Activated CD8-positive, alpha-beta memory T cell treated with anti-CD3 and anti-CD28 coated beads for 36 hours (primary cell): Measurements from ENCODE around the gene FAM120B. TPM values are rescaled to one million over a fixed set of nuclear protein-coding genes. Genes with fewer than 3 reads are reported as not detected.
"Not testable (repeated sequence)": the region's sequence is repeated elsewhere in the genome, so short reads cannot be mapped to it uniquely, and the experiment has no call there.

ENCODE experiments used
- CTCF ChIA-PET: fragments of 350-600 bp; sonication (Branson Sonifier 250); formaldehyde crosslinking; loops from one replicate; lab custom pipeline; 2021; ENCODE audit warnings: antibody characterized with exemption; lab: Charles Lee
- POLR2A ChIA-PET: fragments of 350-600 bp; sonication (Branson Sonifier 250); formaldehyde crosslinking; loops from one replicate; lab custom pipeline; 2021; ENCODE audit warnings: antibody characterized with exemption; lab: Charles Lee
- total RNA-seq, 2 experiments: library from RNA; stranded (reverse); gene quantifications; one replicate each; pipeline ENCODE4 v1.2.3, GENCODE V29; 2021

The FAM120B gene
- total RNA-seq, 2 experiments from 2014 or later = 17.2 TPM

GRCh38 chr6:170399955-170400558 is 93.5 kb downstream of the FAM120B start:
- POLR2A ChIA-PET, CTCF ChIA-PET: not testable (repeated sequence)

GRCh38 chr6:170402318-170403040 is 95.9 kb downstream of the FAM120B start:
- CTCF ChIA-PET = no interaction called here
- POLR2A ChIA-PET = no interaction called here

GRCh38 chr6:170403451-170403850 is 96.9 kb downstream of the FAM120B start:
- ChIA-PET CTCF (no interaction called here), POLR2A (no interaction called here)

GRCh38 chr6:170404036-170404435 is 97.5 kb downstream of the FAM120B start:
- CTCF ChIA-PET = no interaction called here
- POLR2A ChIA-PET = no interaction called here

- POLR2A ChIA-PET = no interaction called here
- CTCF ChIA-PET = no interaction called here
Observed at GRCh38 chr6:170404697-170405096, 98.1 kb downstream of the FAM120B start.

GRCh38 chr6:170405311-170405975 is 98.9 kb downstream of the FAM120B start:
- POLR2A ChIA-PET = no interaction called here
- CTCF ChIA-PET = no interaction called here

- ChIA-PET CTCF (no interaction called here), POLR2A (no interaction called here)
Observed at GRCh38 chr6:170407200-170407599, 100.6 kb downstream of the FAM120B start.

GRCh38 chr6:170407932-170408331 is 101.4 kb downstream of the FAM120B start:
- POLR2A ChIA-PET = no interaction called here
- CTCF ChIA-PET = no interaction called here

GRCh38 chr6:170409746-170410145 is 103.2 kb downstream of the FAM120B start:
- CTCF ChIA-PET, POLR2A ChIA-PET: not testable (repeated sequence)

GRCh38 chr6:170410241-170410640 is 103.7 kb downstream of the FAM120B start:
- POLR2A ChIA-PET = no interaction called here

GRCh38 chr6:170415318-170415717 is 108.8 kb downstream of the FAM120B start:
- CTCF ChIA-PET = no interaction called here
- POLR2A ChIA-PET = no interaction called here

More at GRCh38 chr6:170410241-170410640, 103.7 kb downstream of the FAM120B start:
- CTCF ChIA-PET = no interaction called here

GRCh38 chr6:170416303-170416702 is 109.7 kb downstream of the FAM120B start:
- ChIA-PET CTCF (no interaction called here), POLR2A (no interaction called here)

- CTCF ChIA-PET = no interaction called here
- POLR2A ChIA-PET = no interaction called here
Observed at GRCh38 chr6:170416959-170417606, 110.5 kb downstream of the FAM120B start.

GRCh38 chr6:170417881-170418280 is 111.3 kb downstream of the FAM120B start:
- POLR2A ChIA-PET = no interaction called here
- CTCF ChIA-PET = no interaction called here

- ChIA-PET CTCF (no interaction called here), POLR2A (no interaction called here)
Observed at GRCh38 chr6:170420283-170420682, 113.7 kb downstream of the FAM120B start.

GRCh38 chr6:170420791-170421776 is 114.5 kb downstream of the FAM120B start:
- CTCF ChIA-PET = no interaction called here
- POLR2A ChIA-PET = no interaction called here

GRCh38 chr6:170421921-170422320 is 115.4 kb downstream of the FAM120B start:
- ChIA-PET CTCF (no interaction called here), POLR2A (no interaction called here)

- POLR2A ChIA-PET = no interaction called here
- CTCF ChIA-PET = no interaction called here
Observed at GRCh38 chr6:170423030-170423429, 116.5 kb downstream of the FAM120B start.
